ENCODE results near the gene CMTM8.

CMTM8 gene

DNA sequence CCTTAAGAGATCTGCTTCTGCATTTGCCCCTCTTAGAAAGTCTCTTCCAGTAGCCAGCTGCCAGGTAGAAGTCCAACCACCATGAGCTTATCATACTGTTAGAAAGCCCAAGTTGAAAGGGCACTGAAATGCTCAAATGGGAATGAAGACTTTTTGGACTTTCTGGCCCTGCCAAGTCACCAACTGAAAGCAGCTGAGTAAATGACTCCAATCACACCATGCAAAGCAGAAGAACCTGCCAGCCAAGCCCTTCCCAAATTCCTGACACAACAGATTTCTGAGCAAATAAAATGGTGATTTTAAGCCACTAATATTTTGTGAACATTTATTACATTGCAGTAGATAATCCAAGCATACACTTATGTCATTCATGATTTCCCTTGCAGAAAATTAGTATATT lies 2.1 kb upstream of the CMTM8 start:
- no peak for DNase-seq

DNA sequence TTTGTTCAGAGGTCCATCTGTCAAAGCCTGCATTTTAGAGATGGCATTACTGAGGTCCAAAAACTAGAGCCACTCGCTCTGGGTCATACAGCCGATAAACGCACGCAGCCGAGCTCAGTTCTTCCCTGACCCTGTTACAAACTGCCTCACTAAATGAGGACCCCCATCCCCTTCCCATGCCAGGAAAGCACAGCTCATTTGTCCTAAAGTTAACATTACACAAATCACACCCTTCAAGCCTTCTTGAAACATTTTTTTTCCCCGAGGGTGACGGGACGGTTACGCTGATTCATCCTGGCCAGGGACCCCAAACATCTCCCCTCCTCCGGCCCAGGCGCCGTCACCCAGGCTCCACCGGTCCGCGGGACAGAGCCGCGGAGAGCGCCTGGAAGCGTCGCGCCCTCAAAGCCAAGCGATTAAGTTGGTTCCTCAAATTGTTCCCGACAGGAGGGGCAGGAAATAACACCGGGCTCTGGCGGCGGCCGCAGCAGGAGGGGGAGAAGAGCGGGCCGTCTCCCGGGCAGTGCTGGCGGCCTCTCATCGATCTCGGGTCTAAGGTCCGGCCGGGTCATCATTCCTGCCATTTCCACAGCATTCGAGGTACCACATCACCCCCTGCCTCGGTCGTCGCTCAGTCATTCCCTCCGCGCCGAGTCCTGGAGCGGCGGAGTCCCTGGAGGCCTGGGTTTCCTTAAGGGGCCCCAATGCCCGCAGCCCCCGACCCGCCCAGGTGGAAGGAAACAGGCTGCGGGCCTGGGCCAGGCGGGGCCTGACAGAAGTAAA lies 619 bp upstream of the CMTM8 start:
- DNase-seq = no peak

DNA sequence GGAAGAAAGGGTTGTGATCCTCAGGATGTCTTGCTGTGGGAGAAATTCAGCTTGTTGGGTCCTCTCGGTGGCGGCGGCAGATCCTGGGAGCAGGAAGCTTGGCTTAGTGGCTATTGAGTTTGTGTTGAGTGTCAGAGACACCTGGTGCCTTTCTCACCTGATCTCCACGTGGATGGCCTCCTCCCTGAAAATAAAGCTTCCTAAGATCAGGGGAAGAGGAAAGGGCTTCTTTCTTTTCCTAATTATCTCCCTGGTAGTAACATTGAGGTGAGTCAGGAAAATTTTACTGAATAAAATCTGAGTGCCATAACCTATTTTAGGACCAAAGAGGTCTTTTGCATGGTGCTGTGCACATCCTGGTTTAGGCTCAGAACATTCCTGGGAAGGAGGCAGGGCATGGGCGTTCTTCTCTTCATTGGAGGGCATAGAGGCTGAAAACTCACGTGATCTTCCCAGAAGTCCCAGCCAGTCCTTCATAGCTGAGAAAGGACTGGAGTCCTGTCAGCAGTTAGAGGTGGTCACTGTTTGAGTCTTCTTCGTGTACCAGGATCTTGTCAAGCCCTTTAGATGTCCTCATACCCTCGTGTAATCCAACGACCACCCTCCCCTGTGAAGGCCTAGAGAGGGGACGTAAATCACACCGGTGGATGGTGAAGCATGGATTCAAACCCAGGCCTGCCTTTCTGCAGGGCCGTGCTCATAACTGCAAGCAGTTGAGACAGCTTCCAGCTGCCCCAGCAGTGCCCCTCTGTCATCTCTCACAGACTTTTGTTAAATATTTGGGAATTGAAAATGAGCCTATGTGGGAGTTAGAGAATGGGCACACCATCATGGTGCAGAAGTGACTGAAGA lies 1.1 kb downstream of the CMTM8 start:
- no peak for DNase-seq

DNA sequence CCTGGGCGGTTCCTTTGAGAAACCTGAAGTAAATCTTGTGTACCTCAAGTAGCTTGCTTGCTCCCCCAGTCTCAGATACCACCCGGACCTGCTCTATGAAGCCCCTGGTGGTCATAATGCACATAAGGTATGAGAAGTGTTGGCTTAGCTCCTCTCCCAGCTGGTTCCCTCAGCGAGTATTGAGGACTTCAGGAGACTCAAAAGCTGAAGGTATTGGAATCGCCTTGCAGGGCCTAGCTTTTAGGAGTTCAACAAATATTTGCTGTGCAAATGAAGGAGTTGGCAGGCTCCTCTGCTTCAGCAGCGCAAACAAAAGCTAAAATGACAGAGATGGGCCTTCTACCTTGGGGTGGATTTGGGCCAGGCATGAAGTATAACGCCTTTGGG lies 1.7 kb downstream of the CMTM8 start:
- peak; percentile 1 for DNase-seq

DNA sequence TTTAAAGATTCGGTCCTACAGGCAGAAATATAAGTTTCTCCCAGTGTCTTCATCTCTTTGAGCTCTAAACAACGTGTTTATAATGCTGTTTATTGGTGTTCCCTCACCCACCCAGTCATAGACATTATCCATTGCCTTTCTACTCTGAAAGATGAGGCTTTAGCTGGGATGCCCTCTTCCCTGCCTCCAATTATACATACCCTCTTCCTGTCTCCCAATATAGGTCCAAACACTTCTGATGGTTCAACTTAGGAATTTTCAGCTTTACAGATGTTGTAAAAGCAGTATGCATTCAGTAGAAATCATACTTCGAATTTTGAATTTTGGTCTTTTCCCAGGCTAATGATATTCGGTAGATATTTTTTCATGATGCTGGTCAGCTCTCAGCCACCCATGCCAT lies 2.6 kb downstream of the CMTM8 start:
- no peak for DNase-seq

DNA sequence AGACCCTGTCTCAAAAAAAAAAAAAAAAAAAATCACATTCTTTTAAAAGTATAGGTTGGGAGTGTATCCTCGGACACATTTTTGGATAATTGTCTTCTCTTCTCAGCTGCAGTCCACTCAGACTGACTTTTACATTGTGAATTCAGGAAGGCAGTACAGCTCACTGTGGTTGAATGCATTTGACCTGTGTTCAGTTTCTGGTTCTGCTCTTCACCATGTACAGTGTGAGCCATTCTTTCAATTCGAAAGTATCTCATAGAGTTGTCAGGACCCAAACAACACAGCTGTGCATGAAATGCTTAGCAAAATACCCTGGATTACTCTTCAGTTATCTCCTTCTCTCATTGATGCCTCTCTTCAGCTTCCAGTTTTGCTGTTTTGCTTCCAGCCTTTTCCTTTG lies 5.0 kb downstream of the CMTM8 start:
- no peak for DNase-seq

DNA sequence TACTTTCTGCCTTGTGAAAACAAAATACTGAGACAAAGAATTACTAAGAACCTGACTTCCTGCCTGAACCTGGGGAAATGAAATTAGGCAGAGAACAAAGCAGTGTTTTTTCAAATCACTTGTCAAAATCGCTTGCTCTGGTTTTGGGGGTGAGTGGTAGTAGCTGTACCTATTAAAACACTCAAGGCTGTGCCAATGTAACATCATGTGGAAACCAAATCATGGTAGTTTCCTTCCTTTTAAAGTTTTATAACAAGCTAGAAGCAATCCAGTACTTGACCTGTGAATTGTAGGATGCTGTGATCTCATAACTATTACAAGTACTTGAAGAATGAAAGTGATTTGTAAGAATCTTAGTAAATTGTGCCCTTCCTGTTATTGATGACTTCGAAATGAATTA lies 6.7 kb downstream of the CMTM8 start:
- DNase-seq = no peak

DNA sequence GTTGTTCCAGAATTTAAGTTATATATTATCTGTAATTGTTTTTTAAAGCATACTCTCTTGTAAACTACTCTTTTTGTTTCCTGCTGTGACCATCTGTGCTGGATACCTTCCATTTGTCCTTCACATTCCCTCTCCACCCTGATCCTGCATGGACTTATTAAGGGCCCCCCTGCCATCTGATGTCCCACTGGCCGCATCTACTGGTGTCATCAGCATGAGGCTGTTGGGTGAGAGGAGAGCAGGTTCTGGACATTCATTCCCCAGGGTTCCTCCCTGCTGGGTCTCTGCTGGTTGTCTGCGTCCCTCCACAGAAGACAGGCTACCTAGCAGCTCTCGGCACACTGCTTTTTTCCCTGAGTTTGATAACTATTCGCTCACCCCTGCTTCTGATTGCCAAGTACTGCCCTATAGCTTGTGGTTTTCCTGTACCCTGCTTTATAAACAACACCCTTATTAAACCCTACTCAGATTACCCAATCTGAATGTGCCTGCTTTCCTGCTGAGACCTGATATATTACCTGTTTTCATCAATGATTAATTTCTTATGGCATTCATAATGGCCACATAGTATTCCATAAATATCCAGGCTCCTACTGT lies 7.7 kb downstream of the CMTM8 start:
- DNase-seq = no peak

DNA sequence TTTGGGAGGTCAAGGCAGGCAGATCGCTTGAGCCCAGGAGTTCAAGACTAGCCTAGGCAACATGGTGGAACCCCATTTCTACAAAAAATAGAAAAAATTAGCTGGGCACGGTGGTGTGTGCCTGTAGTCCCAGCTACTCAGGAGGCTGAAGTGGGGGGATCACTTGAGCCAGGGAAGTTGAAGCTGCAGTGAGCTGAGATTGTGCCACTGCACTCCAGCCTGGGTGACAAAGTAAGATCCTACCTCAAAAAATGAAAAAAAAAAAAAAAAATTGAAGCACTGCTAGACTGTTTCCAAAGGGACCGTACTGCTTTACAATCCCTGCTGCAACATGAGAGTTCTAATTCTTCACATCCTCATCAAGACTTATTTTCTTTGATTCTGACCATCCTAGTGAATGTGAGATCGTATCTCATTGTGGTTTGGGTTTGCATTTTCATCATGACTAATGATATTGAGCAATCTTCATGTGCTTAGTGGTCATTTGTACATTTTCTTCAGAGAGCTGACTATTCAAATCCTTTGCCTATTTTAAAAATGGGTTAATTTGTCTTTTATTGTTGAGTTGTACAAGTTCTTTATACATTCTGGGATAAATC lies 10.8 kb downstream of the CMTM8 start:
- no peak for DNase-seq

DNA sequence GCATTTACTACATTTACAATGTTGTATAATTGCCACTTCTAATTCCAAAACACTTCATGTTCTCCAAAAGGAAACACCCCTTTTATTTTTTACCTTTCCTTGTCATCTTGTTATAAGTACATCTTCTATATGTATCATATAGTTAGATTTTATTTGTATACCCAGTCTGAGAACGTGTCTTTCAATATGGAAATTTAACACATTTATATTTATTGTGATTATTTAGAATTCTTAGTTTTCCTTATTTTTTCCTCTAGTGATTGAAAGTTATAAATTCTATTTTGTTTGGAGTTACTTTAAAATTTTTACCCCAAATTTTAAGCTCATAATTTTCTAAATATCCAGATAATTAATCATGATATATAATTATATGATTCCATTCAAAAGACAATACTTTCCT lies 15.8 kb downstream of the CMTM8 start:
- DNase-seq = no peak

DNA sequence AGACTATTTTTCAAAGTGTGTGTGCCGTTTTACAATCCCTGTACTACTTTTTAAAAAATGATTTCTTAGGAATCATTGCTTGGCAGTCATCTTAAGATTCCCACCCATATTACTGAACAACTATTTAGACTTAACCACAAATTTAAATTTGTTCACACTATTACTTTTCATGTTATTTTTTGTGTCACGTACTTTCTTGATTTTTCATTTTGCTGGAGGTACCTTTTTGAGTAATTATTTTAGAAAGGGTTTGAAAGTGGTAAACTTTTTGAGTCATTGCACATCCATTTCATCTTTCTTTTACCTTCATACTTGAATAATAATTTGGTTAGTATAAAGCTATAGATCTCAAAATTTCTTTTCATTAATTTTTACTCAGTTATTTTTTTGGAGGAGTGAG lies 16.9 kb downstream of the CMTM8 start:
- no peak for DNase-seq

DNA sequence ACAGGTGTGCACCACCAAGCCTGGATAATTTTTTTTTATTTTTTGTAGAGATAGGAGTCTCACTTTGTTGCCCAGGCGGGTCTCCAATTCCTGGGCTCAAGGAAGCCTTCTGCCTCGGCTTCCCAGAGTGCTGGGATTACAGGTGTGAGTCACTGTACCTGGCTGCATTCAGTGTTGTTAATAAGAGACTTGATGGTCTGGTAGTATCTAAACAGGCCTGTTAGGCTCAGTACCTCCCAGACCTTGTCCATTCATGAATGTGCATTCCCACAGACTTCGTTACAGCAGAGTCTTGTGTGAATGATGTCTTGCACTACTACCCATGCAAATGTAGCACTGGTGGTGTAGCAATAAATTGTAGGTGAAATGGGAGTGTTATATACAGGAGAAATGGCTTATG lies 17.7 kb downstream of the CMTM8 start:
- no peak for DNase-seq

DNA sequence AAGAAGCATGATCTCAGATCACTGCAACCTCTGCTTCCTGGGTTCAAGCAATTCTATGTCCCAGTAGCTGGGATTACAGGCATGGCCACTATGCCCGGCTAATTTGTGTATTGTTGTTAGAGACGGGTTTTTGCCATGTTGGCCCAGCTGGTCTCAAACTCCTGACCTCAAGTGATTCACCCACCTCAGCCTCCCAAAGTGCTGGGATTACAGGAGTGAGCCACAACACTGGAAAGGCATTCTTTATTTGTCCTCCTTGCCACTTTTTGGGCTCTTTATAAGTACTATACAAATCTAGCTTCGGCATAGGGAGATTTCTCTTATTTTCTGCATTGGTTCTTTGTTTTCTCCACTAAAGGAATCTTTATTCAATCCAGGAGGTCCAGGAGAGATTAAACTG lies 18.6 kb downstream of the CMTM8 start:
- no peak for DNase-seq

DNA sequence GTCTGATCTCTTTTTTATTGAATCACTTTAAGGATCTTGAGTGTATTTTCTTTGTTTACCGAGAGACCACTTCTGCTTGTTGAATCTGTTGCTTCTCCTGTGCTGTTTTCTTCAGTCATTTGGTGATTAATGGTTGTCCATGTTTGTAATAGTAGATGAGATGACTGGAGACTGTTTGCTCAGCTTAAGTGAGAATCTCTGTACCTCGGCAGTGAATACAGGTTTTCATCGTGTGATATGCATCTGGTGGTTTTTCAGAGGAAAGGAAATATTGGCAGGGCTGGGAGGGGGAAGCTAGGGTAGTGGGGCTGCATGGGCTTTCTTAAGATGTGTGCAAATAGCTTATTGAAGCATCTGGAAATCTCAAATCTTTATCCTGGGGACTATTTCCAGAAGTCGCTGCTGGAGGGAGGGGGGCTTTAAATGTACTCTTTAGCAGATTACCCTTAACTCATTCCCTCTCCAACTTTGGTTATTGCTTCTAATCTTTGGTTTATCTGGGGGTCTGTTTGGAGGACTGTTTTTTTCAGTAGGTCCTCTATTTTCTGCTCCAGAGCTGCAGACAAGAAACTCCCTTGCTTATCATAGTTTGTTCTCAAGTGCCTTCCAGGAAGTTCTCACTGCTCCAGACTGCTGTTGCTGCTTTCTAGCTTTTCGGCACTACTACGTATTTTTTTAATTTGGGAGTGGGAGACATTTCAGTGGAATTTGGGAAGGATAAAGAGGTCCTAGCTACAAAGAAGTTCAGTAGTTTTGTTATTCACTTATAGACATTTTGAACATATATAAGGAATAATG lies 19.4 kb downstream of the CMTM8 start:
- DNase-seq = no peak

DNA sequence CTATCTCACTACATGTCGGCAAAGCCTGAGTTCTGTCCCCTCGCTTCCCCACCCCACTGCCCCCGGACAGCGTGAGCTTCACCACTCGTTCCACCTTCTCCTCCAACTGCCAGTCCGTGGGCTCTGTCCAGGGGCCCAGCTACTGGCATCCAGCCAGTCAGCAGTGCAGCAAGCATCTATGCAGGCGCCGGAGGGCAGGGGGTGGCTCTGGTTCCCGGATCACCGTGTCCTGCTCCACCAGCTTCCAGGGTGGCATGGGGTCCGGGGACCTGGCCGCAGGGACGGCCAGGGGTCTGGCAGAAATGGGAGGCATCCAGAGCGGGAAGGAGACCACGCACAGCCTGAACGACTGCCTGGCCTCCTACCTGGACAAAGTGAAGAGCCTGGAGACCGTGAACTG lies 20.4 kb downstream of the CMTM8 start:
- DNase-seq = no peak

DNA sequence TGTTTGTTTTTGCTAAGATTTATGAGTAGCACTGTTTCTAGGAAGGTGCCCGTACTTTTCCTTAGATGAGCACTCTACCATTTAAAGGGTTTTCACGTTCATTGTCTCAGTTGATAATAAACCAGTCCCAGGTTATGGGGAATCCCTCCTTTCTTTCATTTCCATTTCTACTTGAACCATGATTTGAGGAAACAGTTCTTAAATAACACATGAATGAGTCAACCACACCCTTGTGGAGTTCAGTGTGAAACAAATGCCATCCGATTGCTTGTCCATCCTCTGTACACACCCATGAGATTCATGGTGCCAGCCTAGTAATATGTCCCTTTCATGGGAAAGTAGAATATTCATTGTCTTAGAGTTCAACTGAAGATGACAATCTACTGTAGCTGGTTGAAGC lies 23.1 kb downstream of the CMTM8 start:
- no peak for DNase-seq

DNA sequence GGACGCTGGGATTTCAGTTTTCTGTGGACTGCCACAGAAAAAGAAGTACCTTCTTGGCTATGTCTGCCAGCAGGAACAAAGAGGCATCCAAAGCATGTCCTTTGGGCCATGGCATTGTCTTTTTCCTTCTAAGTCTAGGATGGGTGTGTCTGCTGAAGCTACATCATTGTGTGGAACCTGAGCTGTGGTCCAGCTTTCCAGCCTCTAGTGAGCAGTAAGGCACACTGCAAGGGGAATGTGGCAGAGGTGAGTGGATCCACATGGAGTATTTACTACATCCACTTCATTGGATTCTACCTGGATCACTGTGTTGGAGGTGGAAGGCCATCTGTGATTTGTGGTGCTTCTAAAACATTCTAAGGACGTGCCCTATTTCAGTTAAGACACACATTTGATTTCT lies 23.7 kb downstream of the CMTM8 start:
- DNase-seq = no peak

DNA sequence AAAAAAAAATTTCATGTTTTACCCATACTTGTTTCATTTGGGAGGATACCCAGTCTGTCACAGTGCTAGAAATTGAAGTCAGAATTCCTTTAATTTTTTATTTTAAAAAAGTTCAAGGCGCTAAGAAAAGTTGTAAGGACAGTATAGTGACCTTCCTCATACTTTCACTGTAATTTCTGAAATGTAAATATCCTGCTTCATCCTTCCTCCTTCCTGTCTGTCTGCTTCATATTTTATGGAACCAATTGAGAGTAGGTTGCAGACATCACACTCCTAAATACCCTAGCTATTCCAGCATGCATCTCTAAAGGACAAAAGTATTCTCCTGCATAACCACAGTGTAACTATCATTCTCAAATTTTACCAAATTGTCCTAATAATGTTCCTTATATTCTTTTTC lies 35.8 kb downstream of the CMTM8 start:
- no peak for DNase-seq

DNA sequence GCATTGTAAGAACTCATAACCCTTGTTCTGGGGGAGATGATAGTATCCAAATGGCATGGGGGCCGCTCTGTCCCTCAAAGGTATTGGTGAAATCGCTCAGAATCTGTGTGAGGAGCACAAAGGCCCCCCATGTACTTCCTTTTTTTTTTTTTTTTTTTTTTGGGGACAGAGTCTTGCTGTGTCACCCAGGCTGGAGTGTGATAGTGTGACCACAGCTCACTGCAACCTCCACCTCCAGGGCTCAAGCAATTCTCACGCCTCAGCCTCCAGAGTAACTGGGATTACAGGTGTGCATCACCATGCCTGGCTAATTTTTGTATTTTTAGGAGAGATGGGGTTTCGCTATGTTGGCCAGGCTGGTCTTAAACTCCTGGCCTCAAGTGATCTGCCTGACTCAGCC lies 37.0 kb downstream of the CMTM8 start:
- no peak for DNase-seq

DNA sequence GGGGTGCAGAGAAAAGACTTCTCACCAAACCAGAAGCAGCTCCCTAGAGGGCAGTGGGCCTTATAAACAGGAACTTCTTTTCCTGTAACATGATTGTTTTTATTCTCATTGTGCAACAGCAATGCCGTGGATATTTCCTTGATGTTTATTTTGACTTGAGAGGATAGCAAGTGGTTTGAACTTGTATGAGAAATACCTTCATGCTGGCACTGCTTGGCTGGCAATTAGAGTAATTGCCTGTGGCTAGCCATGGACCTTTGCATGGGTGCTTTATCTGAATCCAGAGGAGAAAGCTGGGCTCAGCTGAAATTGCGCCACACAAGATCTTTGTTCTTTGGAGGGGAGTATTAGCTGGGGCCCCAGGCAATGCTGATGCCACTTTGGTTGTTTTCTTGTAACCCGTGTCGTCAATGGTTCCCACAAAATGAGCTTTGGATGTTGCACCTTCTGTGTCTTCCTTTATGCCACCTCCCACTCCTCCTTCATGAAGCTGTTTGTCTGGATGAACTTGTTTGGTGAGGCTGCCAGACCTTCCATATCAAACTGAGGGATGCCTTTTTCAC lies 37.9 kb downstream of the CMTM8 start:
- DNase-seq = no peak

DNA sequence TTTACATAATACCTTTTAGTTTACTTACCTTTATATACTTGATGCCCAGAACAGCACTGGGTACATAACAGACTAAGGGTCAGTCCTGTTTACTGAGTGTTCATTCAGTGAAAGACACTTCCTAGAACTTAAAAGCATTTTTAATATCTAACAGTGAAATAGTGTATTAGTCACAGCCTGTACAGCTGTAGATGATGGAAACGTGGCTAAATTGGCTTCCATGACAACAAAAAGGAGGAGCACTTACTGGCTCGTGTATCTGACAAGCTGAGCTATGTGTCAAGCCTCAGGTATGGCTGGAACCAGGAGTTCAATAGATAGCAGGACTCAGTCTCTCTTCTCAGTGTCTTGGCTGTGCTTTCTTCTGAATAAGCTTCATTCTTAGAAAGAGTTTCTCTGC lies 40.2 kb downstream of the CMTM8 start:
- DNase-seq = no peak

DNA sequence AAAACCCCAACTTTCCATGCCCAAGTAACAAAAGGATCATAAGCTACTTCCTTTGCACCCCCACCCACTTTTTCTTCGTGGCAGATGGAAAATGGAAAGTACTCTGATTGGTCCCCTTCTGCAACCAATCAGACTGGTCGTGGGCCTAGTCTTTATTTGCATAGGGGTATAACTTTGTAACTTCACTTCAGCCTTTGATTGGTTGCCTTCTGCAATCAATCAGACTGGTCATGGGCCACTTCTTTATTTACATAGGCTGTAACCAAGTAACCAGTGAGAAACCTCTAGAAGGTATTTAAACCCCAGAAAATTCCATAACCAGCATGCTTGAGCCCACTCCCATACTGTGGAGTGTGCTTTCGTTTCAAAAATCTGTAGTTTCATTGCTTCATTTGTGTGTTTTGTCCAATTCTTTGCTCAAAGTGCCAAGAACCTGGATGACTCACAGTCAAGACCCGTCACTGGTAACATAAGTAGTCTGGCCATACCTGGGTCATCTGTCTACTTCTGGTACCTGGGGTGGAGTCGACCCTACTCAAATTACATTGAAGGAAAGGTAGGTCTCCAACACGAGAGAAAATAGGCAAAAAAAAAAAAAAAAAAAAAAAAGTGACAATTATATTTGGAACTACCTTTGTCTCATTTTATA lies 41.9 kb downstream of the CMTM8 start:
- no peak for DNase-seq

Measured in NCI-H2171 (cell line).